Muscle layer of colon (tissue), 2 donors: Measurements from ENCODE around the gene NEDD4L.

ENCODE experiments used
- H3K27ac ChIP-seq: one replicate; pipeline ENCODE4 v1.7.0; 2013; ENCODE audit warnings: low read depth, mild to moderate bottlenecking, low read length, moderate library complexity
- H3K27me3 ChIP-seq, 2 donors: one replicate each; pipeline ENCODE4 v1.7.0; 2013; ENCODE audit warnings: low read length in 2 of 2, mild to moderate bottlenecking in 2 of 2; ENCODE audit not compliant: insufficient read depth in 2 of 2, control insufficient read depth in 1 of 2
- H3K36me3 ChIP-seq: one replicate; pipeline ENCODE4 v1.7.0; 2013; ENCODE audit warnings: mild to moderate bottlenecking, low read length; ENCODE audit not compliant: insufficient read depth
- H3K4me1 ChIP-seq: one replicate; pipeline ENCODE4 v1.7.0; 2013; ENCODE audit warnings: mild to moderate bottlenecking, low read length; ENCODE audit not compliant: insufficient read depth
- H3K4me3 ChIP-seq, 2 donors: one replicate each; pipeline ENCODE4 v1.7.0; 2013; ENCODE audit warnings: low read length in 2 of 2, low read depth in 1 of 2, mild to moderate bottlenecking in 1 of 2, moderate library complexity in 1 of 2
- H3K9ac ChIP-seq: one replicate; pipeline ENCODE4 v1.7.0; 2013; ENCODE audit warnings: low read length
- H3K9me3 ChIP-seq: one replicate; pipeline ENCODE4 v1.7.0; 2013; ENCODE audit warnings: mild to moderate bottlenecking, low read length
- donor health status: abdominal sarcoma.
- donor health status: Adenocarcinoma of cecum.

NEDD4L gene

GRCh38 chr18:58013241-58014211, 30.5 kb upstream of the NEDD4L start:
- Histone ChIP-seq H3K4me1 (no peaks in the 10 kb centered on the region), H3K9me3 (peaks cover 4% of the 10 kb centered on the region), H3K36me3 (no peaks in the 10 kb centered on the region), H3K27me3 (no peaks in the 10 kb centered on the region), H3K27ac (no peak overlapping the region), H3K9ac (no peak overlapping the region), H3K4me3 (no peak overlapping the region)

GRCh38 chr18:58015065-58015780, 28.8 kb upstream of the NEDD4L start:
- H3K4me1 ChIP-seq: no peaks in the 10 kb centered on the region
- no peak overlapping the region for H3K27ac ChIP-seq
- H3K9ac ChIP-seq: no peak overlapping the region
- H3K9me3 ChIP-seq: peaks cover 4% of the 10 kb centered on the region
- no peaks in the 10 kb centered on the region for H3K36me3 ChIP-seq
- no peaks in the 10 kb centered on the region for H3K27me3 ChIP-seq
- H3K4me3 ChIP-seq: no peak overlapping the region

GRCh38 chr18:58017267-58017666, 26.8 kb upstream of the NEDD4L start:
- Histone ChIP-seq H3K36me3 (no peaks in the 10 kb centered on the region), H3K27ac (no peak overlapping the region), H3K9ac (no peak overlapping the region), H3K9me3 (peaks cover 4% of the 10 kb centered on the region), H3K4me1 (no peaks in the 10 kb centered on the region), H3K27me3 (no peaks in the 10 kb centered on the region), H3K4me3 (no peak overlapping the region)

GRCh38 chr18:58020567-58021107, 23.4 kb upstream of the NEDD4L start:
- H3K27me3 ChIP-seq: no peaks in the 10 kb centered on the region
- no peak overlapping the region for H3K4me3 ChIP-seq
- no peaks in the 10 kb centered on the region for H3K4me1 ChIP-seq
- no peaks in the 10 kb centered on the region for H3K36me3 ChIP-seq
- no peak overlapping the region for H3K27ac ChIP-seq
- no peak overlapping the region for H3K9ac ChIP-seq
- H3K9me3 ChIP-seq: peaks cover 4% of the 10 kb centered on the region

- H3K27ac ChIP-seq: no peak overlapping the region
- H3K27me3 ChIP-seq: no peaks in the 10 kb centered on the region
- no peak overlapping the region for H3K9ac ChIP-seq
- H3K4me3 ChIP-seq: no peak overlapping the region
- H3K36me3 ChIP-seq: no peaks in the 10 kb centered on the region
- no peaks in the 10 kb centered on the region for H3K4me1 ChIP-seq
- no peaks in the 10 kb centered on the region for H3K9me3 ChIP-seq
Observed at GRCh38 chr18:58021504-58021903, 22.5 kb upstream of the NEDD4L start.

- no peak overlapping the region for H3K27ac ChIP-seq
Observed at GRCh38 chr18:58023108-58023507, 20.9 kb upstream of the NEDD4L start.

GRCh38 chr18:58024139-58024538, 19.9 kb upstream of the NEDD4L start:
- H3K4me3 ChIP-seq: no peak overlapping the region
- H3K9me3 ChIP-seq: no peaks in the 10 kb centered on the region
- no peaks in the 10 kb centered on the region for H3K36me3 ChIP-seq
- no peak overlapping the region for H3K9ac ChIP-seq
- no peak overlapping the region for H3K27ac ChIP-seq
- no peaks in the 10 kb centered on the region for H3K4me1 ChIP-seq
- H3K27me3 ChIP-seq: no peaks in the 10 kb centered on the region

More at GRCh38 chr18:58023108-58023507, 20.9 kb upstream of the NEDD4L start:
- Histone ChIP-seq H3K4me3 (no peak overlapping the region), H3K36me3 (no peaks in the 10 kb centered on the region), H3K27me3 (no peaks in the 10 kb centered on the region), H3K9ac (no peak overlapping the region), H3K9me3 (no peaks in the 10 kb centered on the region), H3K4me1 (no peaks in the 10 kb centered on the region)

- Histone ChIP-seq H3K36me3 (no peaks in the 10 kb centered on the region), H3K9ac (no peak overlapping the region), H3K9me3 (no peaks in the 10 kb centered on the region), H3K4me3 (no peak overlapping the region), H3K4me1 (no peaks in the 10 kb centered on the region), H3K27me3 (no peaks in the 10 kb centered on the region), H3K27ac (no peak overlapping the region)
Observed at GRCh38 chr18:58025205-58025604, 18.8 kb upstream of the NEDD4L start.

- Histone ChIP-seq H3K27ac (no peak overlapping the region), H3K27me3 (no peaks in the 10 kb centered on the region)
Observed at GRCh38 chr18:58025733-58026132, 18.3 kb upstream of the NEDD4L start.

GRCh38 chr18:58026395-58026794, 17.6 kb upstream of the NEDD4L start:
- H3K4me1 ChIP-seq: no peaks in the 10 kb centered on the region
- no peak overlapping the region for H3K4me3 ChIP-seq
- no peak overlapping the region for H3K9ac ChIP-seq
- H3K27me3 ChIP-seq: no peaks in the 10 kb centered on the region
- no peak overlapping the region for H3K27ac ChIP-seq
- H3K9me3 ChIP-seq: no peaks in the 10 kb centered on the region
- no peaks in the 10 kb centered on the region for H3K36me3 ChIP-seq

More at GRCh38 chr18:58025733-58026132, 18.3 kb upstream of the NEDD4L start:
- Histone ChIP-seq H3K4me3 (no peak overlapping the region), H3K9ac (no peak overlapping the region), H3K4me1 (no peaks in the 10 kb centered on the region), H3K9me3 (no peaks in the 10 kb centered on the region), H3K36me3 (no peaks in the 10 kb centered on the region)

- no peaks in the 10 kb centered on the region for H3K4me1 ChIP-seq
- H3K9me3 ChIP-seq: no peaks in the 10 kb centered on the region
- H3K27me3 ChIP-seq: no peaks in the 10 kb centered on the region
- no peak overlapping the region for H3K9ac ChIP-seq
- no peak overlapping the region for H3K27ac ChIP-seq
- H3K36me3 ChIP-seq: no peaks in the 10 kb centered on the region
- H3K4me3 ChIP-seq: no peak overlapping the region
Observed at GRCh38 chr18:58026857-58027256, 17.2 kb upstream of the NEDD4L start.
